Measurements from ENCODE around the gene KIRREL1. TPM values are rescaled to one million over a fixed set of nuclear protein-coding genes. Genes with fewer than 3 reads are reported as not detected.

The KIRREL1 gene
- total and polyA plus RNA-seq, 10 donors: 1.4 to 50.9 (median 20.3) TPM

- H3K4me1 ChIP-seq: peaks cover 0 to 6% (median 2%) of the 10 kb centered on the region in 6 donors
- H3K27me3 ChIP-seq (replicated peaks in 1 of 7): no peaks in the 10 kb centered on the region
- peaks cover 0 to 14% (median 0%) of the 10 kb centered on the region in 6 donors for H3K36me3 ChIP-seq
- no peak overlapping the region for H3K27ac ChIP-seq
- intact Hi-C loops (cut with DNase I; ENCODE audit: low total_unique reads): no loop called here
- no peak for DNase-seq
- WGBS, 5 donors: 41 to 82% (median 56%) methylated on average over 4 of the region's 4 CpGs
- no peak for TF ChIP-seq POLR2AphosphoS5 (IDR thresholded peaks at IDR 0.05)
- no peak for TF ChIP-seq CTCF (IDR thresholded peaks at IDR 0.05 in 8 of 11, conservative IDR thresholded peaks at IDR 0.05 in 3 of 11)
- no peak for TF ChIP-seq POLR2A (IDR thresholded peaks at IDR 0.05)
- H3K9me3 ChIP-seq: no peaks in the 10 kb centered on the region
- no peak overlapping the region for H3K4me3 ChIP-seq
Observed at GRCh38 chr1:158078569-158079080, 85.2 kb downstream of the KIRREL1 start.

- H3K9me3 ChIP-seq: no peaks in the 10 kb centered on the region
- intact Hi-C loops (cut with DNase I; ENCODE audit: low total_unique reads): no loop called here
- TF ChIP-seq CTCF (IDR thresholded peaks at IDR 0.05 in 8 of 11, conservative IDR thresholded peaks at IDR 0.05 in 3 of 11) (no peak), POLR2A (IDR thresholded peaks at IDR 0.05) (no peak), POLR2AphosphoS5 (IDR thresholded peaks at IDR 0.05) (no peak)
- H3K36me3 ChIP-seq: peaks cover 0 to 24% (median 0%) of the 10 kb centered on the region in 6 donors
- 85 to 94% (median 90%) methylated on average over 3 of the region's 3 CpGs for WGBS, 5 donors
- H3K27me3 ChIP-seq (replicated peaks in 1 of 7): no peaks in the 10 kb centered on the region
- no peak overlapping the region for H3K27ac ChIP-seq
- no peak overlapping the region for H3K4me3 ChIP-seq
- H3K4me1 ChIP-seq: peaks cover 0 to 2% (median 0%) of the 10 kb centered on the region in 6 donors
- no peak for DNase-seq
Observed at GRCh38 chr1:158080066-158080465, 86.6 kb downstream of the KIRREL1 start.

- intact Hi-C loops (cut with DNase I; ENCODE audit: low total_unique reads): no loop called here
Observed at GRCh38 chr1:158084336-158084735, 90.9 kb downstream of the KIRREL1 start.

More at GRCh38 chr1:158084336-158084735, 90.9 kb downstream of the KIRREL1 start:
- no peak overlapping the region for H3K4me3 ChIP-seq
- H3K27ac ChIP-seq: no peak overlapping the region
- WGBS, 5 donors: 85 to 94% (median 91%) methylated on average over 8 of the region's 8 CpGs
- DNase-seq: peak; percentile 35
- H3K36me3 ChIP-seq: peaks cover 0 to 32% (median 0%) of the 10 kb centered on the region in 6 donors
- H3K27me3 ChIP-seq (replicated peaks in 1 of 7): peaks cover 0 to 4% (median 0%) of the 10 kb centered on the region in 7 donors
- TF ChIP-seq CTCF (IDR thresholded peaks at IDR 0.05 in 8 of 11, conservative IDR thresholded peaks at IDR 0.05 in 3 of 11) (no peak), POLR2A (IDR thresholded peaks at IDR 0.05) (no peak), POLR2AphosphoS5 (IDR thresholded peaks at IDR 0.05) (no peak)
- H3K4me1 ChIP-seq: no peaks in the 10 kb centered on the region
- H3K9me3 ChIP-seq: no peaks in the 10 kb centered on the region

Measured in spleen (tissue), 11 donors.